Hematopoietic multipotent progenitor cell (in vitro differentiated cells): ENCODE data around the gene TP63. TPM values are rescaled to one million over a fixed set of nuclear protein-coding genes. Genes with fewer than 3 reads are reported as not detected.
"Not testable (repeated sequence)": the region's sequence is repeated elsewhere in the genome, so short reads cannot be mapped to it uniquely, and the experiment has no call there.

Source experiments
- DNase-seq, 3 donors: peaks; one replicate each; pipeline ENCODE4 v3.0.0-alpha.2; 2011 to 2015; ENCODE audit warnings: low read depth in 2 of 3, low spot score in 2 of 3
- total RNA-seq: library from RNA; depleted of rRNA; stranded (reverse); fragments of >200 nt; gene quantifications from one replicate; pipeline ENCODE4 v1.2.3, GENCODE V29; 2012

The TP63 gene
- total RNA-seq, 1 donor: 0.27 TPM

DNA sequence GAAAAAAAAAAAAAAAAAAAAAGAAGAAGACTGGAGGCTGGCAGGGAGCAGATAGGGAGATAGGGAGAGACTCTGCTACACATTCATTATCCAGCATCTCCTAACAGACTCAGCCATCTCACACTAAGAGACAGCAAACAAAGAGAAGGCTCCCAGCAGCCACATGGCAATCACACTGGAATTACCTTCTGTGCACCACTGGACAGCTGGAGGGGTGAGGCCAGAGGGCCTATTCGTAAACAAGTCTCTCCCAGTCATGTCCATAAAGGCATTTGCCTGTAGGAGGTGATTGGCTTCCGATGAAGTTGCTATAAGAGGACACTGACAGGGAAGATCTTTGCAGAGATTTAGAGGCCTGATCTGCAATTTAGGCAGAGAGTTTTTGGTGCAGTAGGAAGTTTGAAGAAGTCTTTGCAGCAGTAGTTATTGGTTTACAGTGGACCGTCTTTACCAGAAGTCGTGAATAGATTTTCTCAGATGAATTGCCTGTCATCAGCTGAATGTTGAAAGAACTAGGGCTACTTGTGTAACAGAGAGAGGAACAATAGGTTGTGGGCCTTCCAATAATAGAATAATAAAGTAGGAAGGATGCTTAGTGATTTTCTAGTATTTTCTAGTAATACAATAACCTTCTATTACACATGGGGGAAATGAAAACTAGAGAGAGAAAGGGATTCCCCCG is 89.7 kb downstream of the TP63 start:
- no peak for DNase-seq

DNA sequence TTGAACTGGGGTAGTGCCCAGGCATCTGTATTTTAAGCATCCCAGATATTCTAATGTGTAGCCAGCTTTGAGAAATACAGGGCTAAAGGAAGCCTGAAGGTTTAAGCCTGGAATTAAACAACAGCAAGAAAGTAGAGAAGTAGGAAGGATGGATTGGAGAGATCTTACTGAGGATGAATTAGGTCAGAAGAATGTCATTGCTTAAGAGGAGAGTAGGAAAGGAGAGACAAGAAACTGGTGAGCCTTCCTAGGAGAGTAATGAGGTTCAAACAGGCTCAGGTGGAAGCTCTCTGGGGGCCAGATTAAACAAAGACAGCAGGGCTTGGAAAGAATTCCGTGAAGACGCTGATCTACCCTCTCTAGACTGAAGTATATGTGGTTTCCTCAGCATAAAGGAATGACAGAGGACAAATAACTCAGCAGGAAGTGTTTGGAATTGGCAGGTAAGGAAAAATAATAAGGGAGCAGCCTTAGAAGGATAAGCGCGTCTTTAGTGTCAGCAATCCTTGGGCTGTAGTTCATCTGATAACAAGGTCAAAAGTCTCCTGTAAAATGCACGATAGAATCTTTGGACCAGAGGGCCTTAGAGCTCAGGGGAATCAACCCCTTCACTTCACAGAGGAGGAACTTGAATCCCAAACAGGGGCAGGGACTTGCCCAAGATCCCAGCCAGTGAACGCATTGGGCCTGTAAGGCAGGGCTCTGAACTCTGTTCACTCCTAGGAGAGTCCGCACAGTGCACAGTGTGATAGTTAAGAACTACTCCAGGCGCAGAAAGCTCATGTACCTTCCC is 90.9 kb downstream of the TP63 start:
- no peak for DNase-seq

DNA sequence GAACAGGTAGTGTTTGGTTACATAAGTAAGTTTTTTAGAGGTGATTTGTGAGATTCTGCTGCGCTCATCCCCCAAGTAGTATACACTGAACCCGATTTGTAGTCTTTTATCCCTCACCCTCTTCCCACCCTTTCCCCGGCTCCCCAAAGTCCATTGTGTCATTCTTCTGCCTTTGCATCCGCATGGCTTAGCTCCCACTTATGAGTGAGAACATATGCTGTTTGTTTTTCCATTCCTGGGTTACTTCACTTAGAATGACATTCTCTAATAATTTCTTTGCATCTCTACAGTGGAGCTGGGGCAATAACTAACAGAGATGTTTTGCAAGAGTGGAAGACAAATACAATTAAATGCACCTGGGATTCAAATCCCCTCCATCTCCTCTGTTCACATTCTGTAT is 93.2 kb downstream of the TP63 start:
- no peak for DNase-seq

DNA sequence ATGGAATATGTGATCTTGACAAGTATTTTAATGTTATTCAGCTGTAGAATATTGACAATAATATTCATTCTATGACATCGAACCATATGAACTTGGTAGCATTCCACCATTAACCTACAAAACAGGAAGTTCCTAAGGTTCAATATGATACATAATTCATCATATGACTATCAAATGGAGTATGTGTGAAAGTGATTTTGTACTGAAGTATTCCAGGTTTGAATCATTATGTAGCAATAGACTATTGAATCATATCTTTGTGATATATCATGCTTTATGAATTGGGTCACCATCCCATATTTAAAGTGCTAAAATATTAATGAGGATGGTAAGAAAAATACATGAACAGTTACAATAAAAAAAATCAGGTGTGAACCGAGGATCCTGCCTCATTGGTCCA is 95.1 kb downstream of the TP63 start:
- DNase-seq: no peak

DNA sequence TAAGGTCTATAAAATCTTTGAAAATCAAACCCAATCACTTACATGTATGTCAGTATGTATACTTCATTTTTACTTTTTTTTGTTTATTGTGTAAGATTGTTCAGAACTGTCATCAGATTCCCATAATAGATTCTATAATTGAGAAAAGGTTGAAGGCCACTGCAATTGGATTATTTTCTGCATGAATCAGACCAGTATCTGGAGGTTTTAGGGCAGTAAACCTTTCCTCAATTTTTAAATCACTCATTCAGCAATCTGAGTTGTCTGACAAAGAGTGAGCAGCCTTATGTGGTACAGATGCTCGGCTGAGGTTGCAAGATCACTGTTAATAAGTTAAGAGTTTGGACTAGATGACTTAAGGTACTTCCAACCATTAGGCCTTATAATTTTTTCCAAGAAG is 96.0 kb downstream of the TP63 start:
- DNase-seq: no peak

DNA sequence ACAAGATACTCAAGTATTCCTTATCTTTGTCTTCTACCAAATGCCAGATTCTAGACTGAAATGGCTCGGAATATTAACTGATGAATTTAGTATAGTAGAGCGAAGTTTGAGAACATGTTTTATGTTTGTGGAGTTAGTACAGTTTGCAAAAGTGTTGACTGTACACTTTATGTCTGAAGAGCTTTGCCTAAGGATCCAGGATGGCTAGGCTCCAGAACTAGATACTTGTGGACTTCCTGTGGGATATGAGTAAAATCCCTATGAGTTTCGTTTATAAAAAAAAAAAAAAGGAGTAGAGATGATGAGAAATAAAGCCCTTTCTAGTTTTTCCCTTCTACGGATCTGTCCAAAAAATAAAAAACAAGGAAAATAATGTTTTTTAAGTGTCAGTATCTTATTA is 96.7 kb downstream of the TP63 start:
- no peak for DNase-seq

DNA sequence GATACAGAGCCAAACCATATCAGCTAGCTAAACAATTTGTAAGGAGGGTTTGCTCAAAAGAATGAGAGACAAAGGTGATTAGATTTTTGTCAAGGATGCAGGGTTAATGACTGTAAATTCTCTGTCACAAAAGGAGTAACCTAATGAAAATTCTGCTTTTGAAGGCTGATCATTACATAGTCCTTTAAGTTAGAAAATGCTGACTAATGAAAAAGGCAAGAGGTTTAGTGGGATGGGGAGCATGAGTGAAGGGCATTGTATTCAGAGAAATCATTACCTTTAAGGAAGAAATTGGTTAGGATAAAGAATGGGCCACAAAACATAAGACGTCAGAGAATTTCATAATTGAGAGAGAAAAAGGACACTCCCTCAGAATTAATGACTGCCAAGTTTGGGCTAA is 97.7 kb downstream of the TP63 start:
- no peak for DNase-seq

DNA sequence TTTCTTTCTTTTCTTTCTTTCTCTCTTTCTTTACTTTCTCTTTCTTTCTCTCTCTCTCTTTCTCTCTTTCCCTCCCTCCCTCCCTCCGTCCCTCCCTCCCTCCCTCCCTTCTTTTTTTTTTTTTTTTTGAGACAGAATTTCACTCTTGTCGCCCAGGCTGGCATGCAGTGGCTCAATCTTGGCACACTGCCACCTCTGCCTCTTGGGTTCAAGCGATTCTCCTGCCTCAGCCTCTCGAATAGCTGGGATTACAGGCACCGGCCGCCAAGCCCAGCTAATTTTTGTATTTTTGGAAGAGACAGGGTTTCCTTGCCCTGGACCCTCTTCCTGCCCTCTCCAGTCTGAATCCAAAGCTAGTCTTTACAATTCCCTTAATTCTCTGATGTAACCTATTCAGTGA is 102.9 kb downstream of the TP63 start:
- DNase-seq: no peak

DNA sequence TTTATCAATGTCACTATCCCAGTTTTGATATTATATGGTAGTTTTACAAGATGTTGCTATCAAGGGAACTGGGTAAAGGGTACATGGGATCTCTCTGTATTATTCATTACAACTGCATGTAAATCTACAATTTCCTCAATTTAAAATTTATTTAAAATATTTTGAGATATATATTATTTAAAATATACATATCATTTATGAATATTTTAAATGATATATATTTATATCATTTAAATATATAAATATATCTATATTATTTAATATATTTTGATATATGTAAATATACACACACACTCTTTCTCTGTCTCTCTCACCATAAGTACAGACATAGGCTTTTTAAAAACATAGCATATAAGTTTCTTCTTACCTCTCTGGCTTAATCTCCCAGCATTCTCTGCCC is 104.7 kb downstream of the TP63 start:
- no peak for DNase-seq

DNA sequence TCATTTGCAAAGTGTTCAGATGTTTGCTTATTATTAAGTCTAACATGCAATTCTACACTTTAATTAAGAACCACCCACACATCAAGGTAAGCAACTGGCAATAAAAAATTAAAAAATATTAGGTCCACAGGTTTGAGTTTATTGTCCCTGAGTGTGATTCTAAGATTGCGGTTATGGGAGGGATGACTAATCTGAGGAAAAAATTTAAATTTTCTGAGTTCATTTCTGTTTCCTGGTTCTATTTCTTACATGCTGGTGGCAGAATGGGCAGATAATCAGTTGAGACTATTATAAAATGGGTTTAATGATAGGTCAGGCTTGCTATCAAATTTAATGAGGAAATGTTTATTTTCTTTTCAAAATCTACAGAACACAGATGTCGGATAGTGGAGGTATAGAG is 105.9 kb downstream of the TP63 start:
- no peak for DNase-seq

DNA sequence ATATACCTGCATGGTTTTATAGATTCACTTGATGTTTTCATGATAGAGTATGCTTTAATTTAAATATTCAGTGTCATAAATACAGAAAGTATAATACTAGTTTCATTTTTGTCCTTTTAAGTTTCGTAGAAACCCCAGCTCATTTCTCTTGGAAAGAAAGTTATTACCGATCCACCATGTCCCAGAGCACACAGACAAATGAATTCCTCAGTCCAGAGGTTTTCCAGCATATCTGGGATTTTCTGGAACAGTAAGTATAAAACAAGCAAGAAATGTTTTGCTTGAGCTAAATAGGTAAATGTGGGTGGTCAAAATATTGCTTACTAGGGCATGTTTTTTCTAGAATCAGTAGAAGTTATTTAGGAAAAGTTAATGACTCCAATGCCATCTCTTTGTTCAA is 106.4 kb downstream of the TP63 start:
- no peak for DNase-seq

DNA sequence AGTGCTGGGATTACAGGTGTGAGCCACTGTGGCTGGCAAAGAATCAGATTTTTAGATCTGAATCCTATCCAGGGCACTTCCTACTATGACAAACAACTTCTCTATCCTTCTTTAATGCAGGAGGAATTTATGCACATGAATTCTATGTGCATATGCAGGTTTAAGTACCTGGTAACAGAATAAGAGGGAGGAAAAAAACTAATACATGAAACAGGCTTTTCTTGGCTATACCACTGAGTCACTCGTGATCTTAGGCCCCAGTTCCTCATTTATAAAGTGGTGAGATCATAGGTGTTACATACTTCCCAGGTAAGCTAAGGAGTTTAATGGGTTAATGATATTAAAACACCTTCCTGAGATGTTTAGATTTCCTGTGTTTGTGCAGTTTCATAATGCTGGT is 108.2 kb downstream of the TP63 start:
- no peak for DNase-seq

DNA sequence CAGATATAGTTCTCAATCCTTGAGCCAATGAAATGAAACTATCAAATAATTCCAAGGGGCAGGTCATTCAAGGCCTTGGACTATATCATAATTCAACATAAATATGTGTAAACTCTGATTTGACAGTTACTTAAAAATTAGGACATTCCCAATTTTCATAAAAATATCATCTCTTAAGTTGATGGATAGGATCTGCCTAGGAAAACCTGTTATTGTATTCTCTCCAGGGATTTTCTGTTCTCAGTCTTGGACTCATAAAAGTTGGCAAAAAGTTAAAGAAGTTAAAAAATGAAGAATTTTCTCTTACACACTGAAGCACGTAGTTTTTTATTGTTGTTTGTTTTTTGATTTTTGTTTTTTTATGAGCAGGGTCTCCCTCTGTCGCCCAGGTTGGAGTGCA is 109.0 kb downstream of the TP63 start:
- DNase-seq: no peak

DNA sequence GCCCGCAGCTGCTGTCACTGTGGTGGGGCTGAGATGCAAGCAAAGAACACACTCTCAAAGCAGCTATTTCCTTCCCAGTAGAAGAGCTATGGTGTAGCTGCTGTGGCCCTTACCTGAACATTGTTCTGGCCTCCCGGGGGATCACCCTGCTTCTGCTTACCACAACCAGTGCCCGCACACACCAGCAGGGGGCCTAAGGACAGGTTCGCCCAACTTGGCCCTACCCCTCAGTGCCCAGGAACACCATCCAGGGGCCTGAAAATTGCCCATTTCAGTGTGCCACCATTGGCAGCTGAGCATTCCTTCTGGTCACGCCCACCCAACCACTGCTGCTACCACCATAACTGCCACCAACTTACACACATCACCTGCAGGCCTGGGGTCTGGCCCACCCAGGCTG is 113.0 kb downstream of the TP63 start:
- DNase-seq: no peak

DNA sequence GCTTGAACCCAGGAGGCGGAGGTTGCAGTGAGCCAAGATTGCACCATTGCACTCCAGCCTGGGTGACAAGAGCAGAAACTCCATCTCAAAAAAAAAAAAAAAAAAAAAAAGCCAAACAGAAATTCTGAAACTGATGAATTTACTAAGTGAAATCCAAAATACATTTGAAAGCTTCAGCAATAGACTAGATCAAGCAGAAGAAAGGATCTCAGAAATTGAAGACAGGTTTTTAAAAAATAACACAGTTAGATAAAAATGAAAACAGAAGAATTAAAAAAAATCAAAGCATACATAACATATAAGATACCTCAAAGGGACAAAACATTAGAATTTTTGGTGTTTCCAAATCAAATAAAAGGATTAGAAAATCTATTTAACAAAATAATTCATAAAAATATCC is 114.4 kb downstream of the TP63 start:
- peak in 1 of 3 donors; percentile 3 for DNase-seq

DNA sequence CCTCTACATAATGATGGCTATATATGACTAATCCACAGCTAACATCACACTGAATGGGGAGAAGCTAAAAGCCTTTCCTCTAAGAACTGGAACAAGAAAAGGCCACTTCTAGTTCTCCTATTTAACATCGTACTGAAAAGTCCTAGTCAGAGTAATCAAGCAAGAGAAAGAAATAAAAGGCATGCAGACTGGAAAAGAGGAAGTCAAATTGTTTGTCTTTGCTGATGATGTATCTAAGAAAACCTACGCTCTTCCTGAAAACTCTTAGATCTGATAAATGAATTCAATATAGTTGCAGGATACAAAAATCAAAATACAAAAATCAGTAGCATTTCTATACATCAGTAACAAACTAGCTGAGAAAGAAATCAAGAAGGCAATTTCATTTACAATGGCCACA is 116.9 kb downstream of the TP63 start:
- peak in 1 of 3 donors; percentile 38 for DNase-seq

DNA sequence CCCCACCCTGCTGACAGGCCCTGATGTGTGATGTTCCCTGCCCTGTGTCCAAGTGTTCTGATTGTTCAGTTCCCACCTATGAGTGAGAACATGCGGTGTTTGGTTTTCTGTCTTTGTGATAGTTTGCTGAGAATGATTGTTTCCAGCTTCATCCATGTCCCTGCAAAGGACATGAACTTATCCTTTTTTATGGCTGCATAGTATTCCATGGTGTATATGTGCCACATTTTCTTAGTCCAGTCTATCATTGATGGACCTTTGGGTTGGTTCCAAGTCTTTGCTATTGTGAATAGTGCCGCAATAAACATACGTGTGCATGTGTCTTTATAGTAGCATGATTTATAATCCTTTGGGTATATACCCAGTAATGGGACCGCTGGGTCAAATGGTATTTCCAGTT is 119.8 kb downstream of the TP63 start:
- DNase-seq: not testable (repeated sequence)

DNA sequence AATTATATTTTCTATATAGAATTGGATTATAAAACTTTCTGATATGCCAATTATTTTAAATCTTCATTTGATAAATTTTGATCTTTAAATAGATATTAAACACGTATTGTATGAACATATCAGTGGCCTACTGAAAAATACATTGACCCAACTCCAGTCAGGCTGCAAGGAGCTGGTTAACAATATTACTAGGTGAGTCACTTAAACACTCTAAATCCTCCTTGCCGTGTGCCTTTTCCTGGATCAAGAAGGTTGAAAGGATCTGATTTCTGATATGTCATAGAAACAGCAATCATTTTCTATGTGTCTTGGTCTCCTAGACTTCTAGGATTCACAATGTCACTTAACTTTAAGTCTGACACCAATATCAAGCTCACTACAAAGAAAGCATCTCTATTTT is 123.2 kb downstream of the TP63 start:
- DNase-seq: no peak

DNA sequence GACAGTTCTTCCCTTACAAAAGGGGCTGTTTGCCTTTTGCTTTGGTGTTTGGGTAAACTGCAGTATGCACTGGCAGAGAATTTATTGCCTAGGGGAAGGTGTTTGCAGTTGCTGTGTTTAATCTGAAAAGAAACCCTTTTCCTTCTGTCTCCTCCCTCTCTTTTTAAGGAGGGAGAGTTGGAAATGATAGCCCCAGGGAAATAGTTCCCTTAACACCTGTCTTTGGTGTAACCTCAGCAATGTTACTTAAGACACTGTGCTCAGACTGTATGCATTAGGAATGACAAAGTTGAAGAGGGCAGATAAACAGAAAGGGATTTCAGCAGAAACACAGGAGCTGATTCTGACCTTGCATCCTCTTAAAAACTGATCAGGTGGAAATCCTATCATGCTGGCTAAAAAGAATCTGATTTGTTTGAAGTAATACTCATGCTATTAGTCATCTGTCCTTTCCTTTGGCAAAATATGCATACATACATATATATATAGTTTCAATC is 125.4 kb downstream of the TP63 start:
- no peak for DNase-seq

DNA sequence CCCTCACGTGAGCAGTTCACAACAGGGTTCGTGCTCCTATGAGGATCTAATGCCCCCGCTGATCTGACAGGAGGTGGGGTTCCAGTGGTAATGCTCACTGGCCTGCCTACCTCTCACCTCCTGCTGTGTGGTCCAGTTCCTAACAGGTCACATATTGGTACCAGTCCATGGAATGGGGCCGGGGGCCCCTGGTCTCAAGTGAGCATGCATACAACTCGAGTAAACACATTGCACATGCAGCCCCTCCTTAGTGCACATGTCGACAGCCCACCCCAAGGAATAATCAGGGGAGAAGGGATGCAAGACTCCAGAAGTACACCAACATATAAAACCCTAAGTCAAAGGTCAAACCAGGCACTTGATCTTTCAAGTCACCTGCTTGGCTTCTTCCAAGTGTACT is 127.0 kb downstream of the TP63 start:
- no peak for DNase-seq

DNA sequence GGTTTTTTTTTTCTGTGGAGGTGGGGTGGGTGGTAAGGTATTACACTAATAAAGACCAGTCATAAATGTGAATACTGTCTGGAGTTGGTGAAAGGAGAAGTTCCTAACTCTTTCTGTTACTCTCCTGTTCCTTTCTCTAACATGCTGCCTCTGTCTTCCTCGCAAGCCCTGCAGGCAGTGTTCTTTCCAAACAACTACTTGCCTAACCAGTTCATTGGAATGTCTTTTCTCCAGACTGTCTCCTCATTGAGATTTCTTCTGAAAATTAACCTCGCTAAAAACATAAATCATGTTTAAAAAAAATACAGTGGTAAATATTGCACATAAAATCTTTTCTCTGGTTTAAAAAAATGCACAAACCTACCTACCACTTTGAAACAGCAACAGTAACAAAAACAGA is 135.2 kb downstream of the TP63 start:
- DNase-seq: no peak

DNA sequence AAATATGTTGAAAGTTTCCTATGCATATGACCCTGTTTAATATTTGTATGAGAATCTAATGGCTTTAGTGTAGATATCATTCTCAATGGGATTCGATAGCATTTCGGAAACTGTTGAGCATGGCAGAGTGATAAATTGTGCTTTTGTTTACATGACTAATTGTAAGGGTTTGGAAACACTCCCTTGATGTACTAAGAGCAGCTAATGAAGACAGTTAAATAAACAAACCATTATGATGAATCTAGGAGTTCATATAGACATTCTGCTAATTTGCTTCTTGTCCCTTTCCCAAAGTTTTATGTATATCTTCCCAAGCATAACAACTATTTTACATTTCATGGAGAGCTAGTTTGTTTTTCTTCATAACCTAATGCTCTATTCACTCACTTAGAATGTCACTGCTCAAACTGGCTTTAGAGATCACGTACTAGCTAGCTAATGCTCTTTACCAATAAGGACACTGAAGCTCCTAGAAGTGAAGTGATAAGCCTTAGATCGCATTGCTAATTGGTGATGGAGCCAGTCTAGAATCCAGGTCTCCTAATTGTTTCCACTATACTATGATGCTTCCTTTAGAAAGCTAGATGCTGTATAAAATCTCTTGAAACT is 140.8 kb downstream of the TP63 start:
- DNase-seq: no peak
